Measurements from ENCODE around the gene FAM163A.

DNA sequence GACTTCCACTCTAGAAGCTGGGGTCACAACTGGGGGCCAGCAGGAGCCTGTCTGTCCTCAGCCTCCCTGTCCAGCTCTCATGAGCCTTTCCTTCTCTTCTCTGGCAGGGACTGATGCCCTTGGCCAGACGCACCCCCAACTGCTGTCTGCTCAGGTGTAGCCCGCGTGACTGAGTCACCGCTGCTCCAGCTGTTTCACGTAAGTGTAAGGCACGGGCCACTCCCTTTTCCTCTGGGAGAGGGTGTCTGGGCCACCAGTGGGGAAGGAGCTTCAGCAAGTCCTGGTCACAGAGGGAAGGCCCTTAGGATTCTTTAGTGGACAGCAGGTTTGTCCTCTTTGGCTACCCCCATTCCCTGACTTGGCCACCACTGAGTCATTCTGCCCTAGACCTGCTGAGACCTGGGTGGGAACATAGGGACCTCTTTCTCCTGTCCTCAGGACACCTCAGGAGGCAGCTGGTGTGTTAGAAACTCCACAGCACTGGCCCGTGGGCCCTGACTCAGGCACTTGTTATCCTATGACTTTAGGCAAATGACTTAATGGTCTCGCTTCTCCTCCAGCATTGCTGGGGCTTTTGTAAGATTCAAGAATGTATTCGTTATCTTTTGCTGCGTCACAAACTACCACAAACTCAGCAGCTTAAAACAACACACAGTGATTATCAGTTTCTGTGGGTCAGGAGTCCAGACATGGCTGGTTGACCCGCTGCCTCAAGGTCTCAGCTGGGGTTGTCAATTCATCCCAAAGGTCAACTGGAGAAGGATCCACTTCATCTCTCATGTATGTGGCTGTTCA, 64.8 kb downstream of the FAM163A start:
- TF ChIP-seq POU2F2 (IDR thresholded peaks at IDR 0.05; ENCODE audit: low read depth, low read length), result no peak
- no peak for TF ChIP-seq POLR2A (IDR thresholded peaks at IDR 0.05; ENCODE audit: low read depth, low read length)
- TF ChIP-seq POLR2AphosphoS5 (IDR thresholded peaks at IDR 0.05; ENCODE audit: low read depth, low read length), result no peak
- TF ChIP-seq TAF1 (IDR thresholded peaks at IDR 0.05; ENCODE audit: low read depth, low read length), result no peak

All from GM12891 (cell line).